SK-N-SH treated with all-trans-retinoic acid at 6 μM for 48 hours (cell line): ENCODE measurements around the gene NOL9.

Source experiments
- ARNTL ChIP-seq: fragments of 450-650 bp; formaldehyde crosslinking; IDR thresholded peaks from 2 replicates; pipeline ENCODE4 v1.5.0; 2020; ENCODE audit warnings: low read depth, mild to moderate bottlenecking, moderate library complexity, borderline replicate concordance
- CREB5 ChIP-seq: fragments of 250-450 bp; sonication (Bioruptor Pico); IDR thresholded peaks from 2 replicates; pipeline ENCODE4 v1.5.1; 2020; ENCODE audit warnings: low read depth, mild to moderate bottlenecking, moderate library complexity
- CSDC2 ChIP-seq: fragments of 250-450 bp; sonication (Bioruptor Pico); IDR thresholded peaks from 2 replicates; pipeline ENCODE4 v1.5.0; 2020; ENCODE audit warnings: mild to moderate bottlenecking, moderate library complexity
- CSRNP3 ChIP-seq: fragments of 250-450 bp; sonication (Bioruptor Pico); IDR thresholded peaks from 2 replicates; pipeline ENCODE4 v1.5.1; 2021; ENCODE audit warnings: mild to moderate bottlenecking, moderate library complexity
- PATZ1 ChIP-seq: fragments of 250-450 bp; sonication (Bioruptor Pico); IDR thresholded peaks from 2 replicates; pipeline ENCODE4 v1.8.0; 2020; ENCODE audit warnings: mild to moderate bottlenecking, moderate library complexity, borderline replicate concordance
- PPARA ChIP-seq: fragments of 250-450 bp; sonication (Bioruptor Pico); IDR thresholded peaks from 2 replicates; pipeline ENCODE4 v1.5.0; 2020; ENCODE audit warnings: mild to moderate bottlenecking, borderline replicate concordance
- TOX ChIP-seq: fragments of 250-450 bp; sonication (Bioruptor Pico); IDR thresholded peaks from 2 replicates; pipeline ENCODE4 v1.8.0; 2021; ENCODE audit warnings: mild to moderate bottlenecking, moderate library complexity, borderline replicate concordance
- TSHZ2 ChIP-seq: fragments of 250-450 bp; sonication (Bioruptor Pico); IDR thresholded peaks from 2 replicates; pipeline ENCODE4 v1.5.0; 2020; ENCODE audit warnings: mild to moderate bottlenecking, moderate library complexity
- ZC3H10 ChIP-seq: fragments of 250-450 bp; sonication (Bioruptor Pico); IDR thresholded peaks from 2 replicates; pipeline ENCODE4 v1.5.1; 2021; ENCODE audit warnings: mild to moderate bottlenecking, moderate library complexity
- ZFP3 ChIP-seq: fragments of 250-450 bp; sonication (Bioruptor Pico); IDR thresholded peaks from 2 replicates; pipeline ENCODE4 v1.5.0; 2020; ENCODE audit warnings: mild to moderate bottlenecking, moderate library complexity
- ZFP30 ChIP-seq: fragments of 450-650 bp; formaldehyde crosslinking; IDR thresholded peaks from 2 replicates; pipeline ENCODE4 v1.5.0; 2022; ENCODE audit warnings: mild to moderate bottlenecking, moderate library complexity
- ZNF565 ChIP-seq: fragments of 450-650 bp; formaldehyde crosslinking; conservative IDR thresholded peaks from 2 replicates; pipeline ENCODE4 v1.5.0; 2020; ENCODE audit warnings: low read depth, mild to moderate bottlenecking, moderate library complexity
- ZNF8 ChIP-seq: fragments of 450-650 bp; formaldehyde crosslinking; IDR thresholded peaks from 2 replicates; pipeline ENCODE4 v1.5.0; 2020; ENCODE audit warnings: mild to moderate bottlenecking, moderate library complexity

GRCh38 chr1:6508816-6509189 lies 45.5 kb downstream of the NOL9 start:
- TF ChIP-seq ZFP30 (CRISPR knock-in tag) (no peak), ZNF565 (CRISPR knock-in tag) (no peak), PPARA (CRISPR knock-in tag) (no peak), PATZ1 (CRISPR knock-in tag) (no peak), CSDC2 (no peak), ZC3H10 (CRISPR knock-in tag) (no peak), ARNTL (CRISPR knock-in tag) (no peak), TSHZ2 (CRISPR knock-in tag) (no peak), CSRNP3 (no peak), ZNF8 (CRISPR knock-in tag) (no peak), CREB5 (CRISPR knock-in tag) (no peak), TOX (CRISPR knock-in tag) (no peak), ZFP3 (CRISPR knock-in tag) (no peak)
